Measurements from ENCODE around the gene ITPR2.
A peak's percentile ranks its signal among the peaks of the same experiment; 100 is the strongest.
"Not testable (repeated sequence)": the region's sequence is repeated elsewhere in the genome, so short reads cannot be mapped to it uniquely, and the experiment has no call there.

The ITPR2 gene

GRCh38 chr12:26441434-26441833, 391.6 kb downstream of the ITPR2 start:
- DNase-seq (ENCODE audit: low read depth), result no peak

GRCh38 chr12:26435069-26435404, 398.0 kb downstream of the ITPR2 start:
- no peak for DNase-seq (ENCODE audit: low read depth)

GRCh38 chr12:26434299-26435068, 398.5 kb downstream of the ITPR2 start:
- peak; percentile 37 for DNase-seq (ENCODE audit: low read depth)

- not testable (repeated sequence) for DNase-seq (ENCODE audit: low read depth)
Measured at GRCh38 chr12:26433701-26434100, 399.3 kb downstream of the ITPR2 start.

GRCh38 chr12:26431211-26431610, 401.8 kb downstream of the ITPR2 start:
- DNase-seq (ENCODE audit: low read depth), result no peak

GRCh38 chr12:26430596-26430995, 402.4 kb downstream of the ITPR2 start:
- DNase-seq (ENCODE audit: low read depth), result not testable (repeated sequence)

- DNase-seq (ENCODE audit: low read depth), result no peak
Measured at GRCh38 chr12:26429070-26429691, 403.8 kb downstream of the ITPR2 start.

- no peak for DNase-seq (ENCODE audit: low read depth)
Measured at GRCh38 chr12:26428420-26428819, 404.6 kb downstream of the ITPR2 start.

GRCh38 chr12:26426652-26427051, 406.3 kb downstream of the ITPR2 start:
- no peak for DNase-seq (ENCODE audit: low read depth)

GRCh38 chr12:26425587-26426260, 407.3 kb downstream of the ITPR2 start:
- DNase-seq (ENCODE audit: low read depth), result no peak

GRCh38 chr12:26422839-26423398, 410.1 kb downstream of the ITPR2 start:
- DNase-seq (ENCODE audit: low read depth), result no peak

GRCh38 chr12:26416550-26416949, 416.4 kb downstream of the ITPR2 start:
- no peak for DNase-seq (ENCODE audit: low read depth)

- DNase-seq (ENCODE audit: low read depth), result no peak
Measured at GRCh38 chr12:26410689-26411088, 422.3 kb downstream of the ITPR2 start.

- no peak for DNase-seq (ENCODE audit: low read depth)
Measured at GRCh38 chr12:26406813-26407212, 426.2 kb downstream of the ITPR2 start.

GRCh38 chr12:26406391-26406790, 426.6 kb downstream of the ITPR2 start:
- no peak for DNase-seq (ENCODE audit: low read depth)

GRCh38 chr12:26403601-26404000, 429.4 kb downstream of the ITPR2 start:
- DNase-seq (ENCODE audit: low read depth), result no peak

- DNase-seq (ENCODE audit: low read depth), result no peak
Measured at GRCh38 chr12:26402648-26403047, 430.3 kb downstream of the ITPR2 start.

- DNase-seq (ENCODE audit: low read depth), result no peak
Measured at GRCh38 chr12:26401874-26402273, 431.1 kb downstream of the ITPR2 start.

- no peak for DNase-seq (ENCODE audit: low read depth)
Measured at GRCh38 chr12:26400627-26401026, 432.4 kb downstream of the ITPR2 start.

GRCh38 chr12:26399381-26399780, 433.6 kb downstream of the ITPR2 start:
- DNase-seq (ENCODE audit: low read depth), result no peak

- no peak for DNase-seq (ENCODE audit: low read depth)
Measured at GRCh38 chr12:26396402-26396801, 436.6 kb downstream of the ITPR2 start.

- DNase-seq (ENCODE audit: low read depth), result no peak
Measured at GRCh38 chr12:26389343-26389742, 443.7 kb downstream of the ITPR2 start.

GRCh38 chr12:26384536-26384935, 448.5 kb downstream of the ITPR2 start:
- no peak for DNase-seq (ENCODE audit: low read depth)

Data from HS-5 (cell line).